ENCODE data around the gene MARK2.

GRCh38 chr11:63876616-63877015 lies 37.7 kb downstream of the MARK2 start:
- TF ChIP-seq, protein P1, sequence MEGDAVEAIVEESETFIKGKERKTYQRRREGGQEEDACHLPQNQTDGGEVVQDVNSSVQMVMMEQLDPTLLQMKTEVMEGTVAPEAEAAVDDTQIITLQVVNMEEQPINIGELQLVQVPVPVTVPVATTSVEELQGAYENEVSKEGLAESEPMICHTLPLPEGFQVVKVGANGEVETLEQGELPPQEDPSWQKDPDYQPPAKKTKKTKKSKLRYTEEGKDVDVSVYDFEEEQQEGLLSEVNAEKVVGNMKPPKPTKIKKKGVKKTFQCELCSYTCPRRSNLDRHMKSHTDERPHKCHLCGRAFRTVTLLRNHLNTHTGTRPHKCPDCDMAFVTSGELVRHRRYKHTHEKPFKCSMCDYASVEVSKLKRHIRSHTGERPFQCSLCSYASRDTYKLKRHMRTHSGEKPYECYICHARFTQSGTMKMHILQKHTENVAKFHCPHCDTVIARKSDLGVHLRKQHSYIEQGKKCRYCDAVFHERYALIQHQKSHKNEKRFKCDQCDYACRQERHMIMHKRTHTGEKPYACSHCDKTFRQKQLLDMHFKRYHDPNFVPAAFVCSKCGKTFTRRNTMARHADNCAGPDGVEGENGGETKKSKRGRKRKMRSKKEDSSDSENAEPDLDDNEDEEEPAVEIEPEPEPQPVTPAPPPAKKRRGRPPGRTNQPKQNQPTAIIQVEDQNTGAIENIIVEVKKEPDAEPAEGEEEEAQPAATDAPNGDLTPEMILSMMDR (IDR thresholded peaks at IDR 0.05): no peak
- no peak for TF ChIP-seq POLR2A (IDR thresholded peaks at IDR 0.05)
